Neural crest cell (in vitro differentiated cells): Measurements from ENCODE around the gene NPLOC4. TPM values are rescaled to one million over a fixed set of nuclear protein-coding genes. Genes with fewer than 3 reads are reported as not detected.

Experiments used
- DNase-seq: peaks from one replicate; pipeline ENCODE4 v3.0.0; 2021; ENCODE audit warnings: low read depth, mixed read lengths, low spot score
- H3K27ac Mint-ChIP-seq: one replicate; pipeline ENCODE4 v1.8.0; 2021; ENCODE audit warnings: mild to moderate bottlenecking, mixed read lengths; ENCODE audit not compliant: unreplicated experiment
- H3K27me3 Mint-ChIP-seq: 2 replicates; pipeline ENCODE4 v1.8.0; 2021; ENCODE audit warnings: low read depth, mild to moderate bottlenecking, mixed read lengths
- H3K36me3 Mint-ChIP-seq: 2 replicates; pipeline ENCODE4 v1.8.0; 2021; ENCODE audit warnings: low read depth, mild to moderate bottlenecking, mixed read lengths
- H3K4me1 Mint-ChIP-seq: 2 replicates; pipeline ENCODE4 v1.8.0; 2021; ENCODE audit warnings: mixed read lengths
- H3K4me3 Mint-ChIP-seq: one replicate; pipeline ENCODE4 v1.8.0; 2021; ENCODE audit warnings: mild to moderate bottlenecking, mixed read lengths
- H3K9me3 Mint-ChIP-seq: 2 replicates; pipeline ENCODE4 v1.8.0; 2021; ENCODE audit warnings: mixed read lengths
- CTCF ChIP-seq: fragments of 200-600 bp; sonication (generic); conservative IDR thresholded peaks from 2 replicates; pipeline ENCODE4 v1.5.0; 2021; ENCODE audit warnings: antibody characterized with exemption, mild to moderate bottlenecking
- total RNA-seq: library from RNA; stranded (reverse); gene quantifications from 2 replicates; pipeline ENCODE4 v1.2.1, GENCODE V29; 2021

Gene NPLOC4
- total RNA-seq, 1 donor from 2014 or later = 97.7 TPM

- Mint-ChIP-seq H3K4me3 (no peak overlapping the region), H3K9me3 (no peaks in the 10 kb centered on the region), H3K27me3 (no peaks in the 10 kb centered on the region), H3K4me1 (no peaks in the 10 kb centered on the region), H3K36me3 (peaks cover 6% of the 10 kb centered on the region), H3K27ac (no peak overlapping the region)
- peak; percentile 90 for TF ChIP-seq CTCF
- peak; percentile 46 for DNase-seq
Measured at GRCh38 chr17:81601525-81602120, 35.3 kb downstream of the NPLOC4 start.

- Mint-ChIP-seq H3K4me1 (no peaks in the 10 kb centered on the region), H3K27ac (no peak overlapping the region), H3K36me3 (peaks cover 6% of the 10 kb centered on the region), H3K27me3 (no peaks in the 10 kb centered on the region), H3K9me3 (no peaks in the 10 kb centered on the region), H3K4me3 (no peak overlapping the region)
- DNase-seq = no peak
- TF ChIP-seq CTCF = no peak
Measured at GRCh38 chr17:81599719-81600486, 37.0 kb downstream of the NPLOC4 start.

- H3K27ac Mint-ChIP-seq = no peak overlapping the region
Measured at GRCh38 chr17:81593105-81593871, 43.6 kb downstream of the NPLOC4 start.

GRCh38 chr17:81591971-81592370, 44.9 kb downstream of the NPLOC4 start:
- Mint-ChIP-seq H3K9me3 (no peaks in the 10 kb centered on the region), H3K36me3 (peaks cover 14% of the 10 kb centered on the region), H3K4me3 (no peak overlapping the region), H3K4me1 (no peaks in the 10 kb centered on the region), H3K27ac (peak overlapping the region; percentile 50), H3K27me3 (no peaks in the 10 kb centered on the region)
- no peak for DNase-seq
- no peak for TF ChIP-seq CTCF

More at GRCh38 chr17:81593105-81593871, 43.6 kb downstream of the NPLOC4 start:
- Mint-ChIP-seq H3K4me3 (no peak overlapping the region), H3K9me3 (no peaks in the 10 kb centered on the region), H3K4me1 (no peaks in the 10 kb centered on the region), H3K36me3 (peaks cover 13% of the 10 kb centered on the region), H3K27me3 (no peaks in the 10 kb centered on the region)
- DNase-seq = no peak
- no peak for TF ChIP-seq CTCF

- no peak for TF ChIP-seq CTCF
- no peaks in the 10 kb centered on the region for H3K4me1 Mint-ChIP-seq
- H3K4me3 Mint-ChIP-seq = no peak overlapping the region
- no peak for DNase-seq
- no peak overlapping the region for H3K27ac Mint-ChIP-seq
- H3K36me3 Mint-ChIP-seq = peaks cover 20% of the 10 kb centered on the region
- H3K9me3 Mint-ChIP-seq = no peaks in the 10 kb centered on the region
- H3K27me3 Mint-ChIP-seq = no peaks in the 10 kb centered on the region
Measured at GRCh38 chr17:81590121-81590520, 46.8 kb downstream of the NPLOC4 start.
